Spinal cord (tissue), 10 donors: ENCODE measurements around the gene TECTB. TPM values are rescaled to one million over a fixed set of nuclear protein-coding genes. Genes with fewer than 3 reads are reported as not detected.

Source experiments
- DNase-seq, 6 donors: peaks; one replicate each; pipeline versions ENCODE4 v3.0.0 to v3.0.0-alpha.2; 2013 to 2015; ENCODE audit warnings: low spot score in 6 of 6, low read depth in 4 of 6
- H3K27ac ChIP-seq: one replicate; pipeline ENCODE4 v1.5.1; 2013; ENCODE audit warnings: low read depth, low read length, control low read depth
- H3K27me3 ChIP-seq: one replicate; pipeline ENCODE4 v1.6.1; 2013; ENCODE audit warnings: low read length; ENCODE audit not compliant: control insufficient read depth, insufficient read depth
- H3K36me3 ChIP-seq: one replicate; pipeline ENCODE4 v1.6.1; 2013; ENCODE audit warnings: low read length; ENCODE audit not compliant: control insufficient read depth, insufficient read depth
- H3K4me1 ChIP-seq: one replicate; pipeline ENCODE4 v1.6.1; 2013; ENCODE audit warnings: low read length; ENCODE audit not compliant: control insufficient read depth, insufficient read depth
- H3K4me3 ChIP-seq: one replicate; pipeline ENCODE4 v1.5.1; 2013; ENCODE audit warnings: low read depth, low read length, control low read depth
- H3K9me3 ChIP-seq: one replicate; pipeline ENCODE4 v1.6.1; 2013; ENCODE audit warnings: low read length; ENCODE audit not compliant: control insufficient read depth, insufficient read depth
- WGBS: methylation state at CpG from one replicate; pipeline ENCODE4 v1.1.5; 2013; ENCODE audit warnings: missing lambda C conversion rate; ENCODE audit not compliant: insufficient coverage; 5-methylcytosine and 5-hydroxymethylcytosine counted together
- long read RNA-seq, 4 donors: transcript quantifications; one replicate each; lab custom pipeline, GENCODE V29; 2026
- polyA plus RNA-seq, 2 donors: library from polyadenylated mRNA; unstranded; fragments of 120-200 nt; gene quantifications; one replicate each; pipeline ENCODE4 v1.2.1, GENCODE V29; 2013; ENCODE audit not compliant: insufficient read length in 2 of 2
- total RNA-seq, 2 donors: library from RNA; depleted of rRNA in 1 of 2; stranded (reverse); fragments of 120-200 nt in 1 of 2; fragments of >200 nt in 1 of 2; gene quantifications; one replicate each; pipeline versions ENCODE4 v1.2.3 to v1.2.4, GENCODE V29; 2013 to 2014
- donor health status: healthy.

The TECTB gene
- under 1 TPM; 0.30 to 0.77 TPM for total RNA-seq
- 1 to 10 TPM; 1.3 to 2.8 TPM for polyA plus RNA-seq
- long read RNA-seq, donor 1, partial matches to known transcripts: 0 of 1 reads
- long read RNA-seq, donor 1, other reads (novel, unspliced or antisense): 0 of 1 reads
- long read RNA-seq, donor 2: 0 reads
- long read RNA-seq, donor 3, partial matches to known transcripts: 0 of 1 reads
- long read RNA-seq, donor 3, other reads (novel, unspliced or antisense): 0 of 1 reads
- long read RNA-seq, donor 4: 0 reads

- H3K27me3 ChIP-seq: no peaks in the 10 kb centered on the region
- no peak within 1 kb of the TSS for H3K27ac ChIP-seq
- no peaks in the 10 kb centered on the region for H3K36me3 ChIP-seq
- 52% methylated on average over 6 of the region's 6 CpGs for WGBS
- peaks cover 1% of the 10 kb centered on the region for H3K9me3 ChIP-seq
- no peak for DNase-seq
- H3K4me1 ChIP-seq: peaks cover 8% of the 10 kb centered on the region
- H3K4me3 ChIP-seq: no peak within 1 kb of the TSS
Observed at GRCh38 chr10:112283100-112283499, at the start of gene TECTB. Gene TECTB, plus strand, starts transcription at chr10:112283400. Its CDS starts 335 bp downstream, at chr10:112283735.

- 96% methylated on average over 6 of the region's 7 CpGs for WGBS
- Histone ChIP-seq H3K36me3 (no peaks in the 10 kb centered on the region), H3K27me3 (no peaks in the 10 kb centered on the region), H3K9me3 (peaks cover 3% of the 10 kb centered on the region), H3K27ac (no peak overlapping the region), H3K4me3 (no peak overlapping the region), H3K4me1 (peaks cover 2% of the 10 kb centered on the region)
- DNase-seq: no peak
Observed at GRCh38 chr10:112235141-112235540, 48.1 kb upstream of the TECTB start.

- no peaks in the 10 kb centered on the region for H3K4me1 ChIP-seq
- no CpG with 5 or more reads among the region's 4 CpGs for WGBS
- no peak for DNase-seq
- H3K27ac ChIP-seq: no peak overlapping the region
- H3K36me3 ChIP-seq: no peaks in the 10 kb centered on the region
- no peak overlapping the region for H3K4me3 ChIP-seq
- H3K9me3 ChIP-seq: peaks cover 4% of the 10 kb centered on the region
- H3K27me3 ChIP-seq: no peaks in the 10 kb centered on the region
Observed at GRCh38 chr10:112235920-112236319, 47.3 kb upstream of the TECTB start.

- peaks cover 4% of the 10 kb centered on the region for H3K9me3 ChIP-seq
- WGBS: 96% methylated on average over 2 of the region's 3 CpGs
Observed at GRCh38 chr10:112236486-112236885, 46.7 kb upstream of the TECTB start.

GRCh38 chr10:112239347-112239746 is 43.9 kb upstream of the TECTB start:
- H3K4me3 ChIP-seq: no peak overlapping the region
- H3K27me3 ChIP-seq: no peaks in the 10 kb centered on the region
- no peak overlapping the region for H3K27ac ChIP-seq
- WGBS: 93% methylated on average over 4 of the region's 5 CpGs
- no peaks in the 10 kb centered on the region for H3K4me1 ChIP-seq
- H3K9me3 ChIP-seq: peaks cover 4% of the 10 kb centered on the region
- no peak for DNase-seq
- no peaks in the 10 kb centered on the region for H3K36me3 ChIP-seq

More at GRCh38 chr10:112236486-112236885, 46.7 kb upstream of the TECTB start:
- no peak for DNase-seq
- H3K27ac ChIP-seq: no peak overlapping the region
- no peaks in the 10 kb centered on the region for H3K36me3 ChIP-seq
- H3K4me3 ChIP-seq: no peak overlapping the region
- no peaks in the 10 kb centered on the region for H3K4me1 ChIP-seq
- no peaks in the 10 kb centered on the region for H3K27me3 ChIP-seq

- no peak overlapping the region for H3K27ac ChIP-seq
- H3K36me3 ChIP-seq: no peaks in the 10 kb centered on the region
- WGBS: 90% methylated on average over 13 of the region's 13 CpGs
- DNase-seq: no peak
- H3K4me1 ChIP-seq: no peaks in the 10 kb centered on the region
- H3K4me3 ChIP-seq: no peak overlapping the region
- no peaks in the 10 kb centered on the region for H3K27me3 ChIP-seq
- H3K9me3 ChIP-seq: peaks cover 4% of the 10 kb centered on the region
Observed at GRCh38 chr10:112240441-112240840, 42.8 kb upstream of the TECTB start.

- Histone ChIP-seq H3K4me1 (no peaks in the 10 kb centered on the region), H3K27me3 (no peaks in the 10 kb centered on the region), H3K4me3 (no peak overlapping the region), H3K9me3 (peaks cover 4% of the 10 kb centered on the region), H3K36me3 (no peaks in the 10 kb centered on the region), H3K27ac (no peak overlapping the region)
- WGBS: 43% methylated on average over 2 of the region's 2 CpGs
- no peak for DNase-seq
Observed at GRCh38 chr10:112241651-112242341, 41.4 kb upstream of the TECTB start.

GRCh38 chr10:112242769-112243168 is 40.4 kb upstream of the TECTB start:
- 94% methylated on average over 2 of the region's 2 CpGs for WGBS
- Histone ChIP-seq H3K4me1 (no peaks in the 10 kb centered on the region), H3K4me3 (no peak overlapping the region), H3K27ac (no peak overlapping the region), H3K9me3 (peaks cover 4% of the 10 kb centered on the region), H3K27me3 (no peaks in the 10 kb centered on the region), H3K36me3 (no peaks in the 10 kb centered on the region)
- DNase-seq: no peak

GRCh38 chr10:112243713-112244112 is 39.5 kb upstream of the TECTB start:
- H3K27ac ChIP-seq: no peak overlapping the region
- no peaks in the 10 kb centered on the region for H3K27me3 ChIP-seq
- H3K4me1 ChIP-seq: no peaks in the 10 kb centered on the region
- no peaks in the 10 kb centered on the region for H3K36me3 ChIP-seq
- no peak for DNase-seq
- H3K9me3 ChIP-seq: peaks cover 5% of the 10 kb centered on the region
- no peak overlapping the region for H3K4me3 ChIP-seq
- WGBS: 100% methylated on average over 2 of the region's 6 CpGs

GRCh38 chr10:112244197-112244596 is 39.0 kb upstream of the TECTB start:
- Histone ChIP-seq H3K36me3 (no peaks in the 10 kb centered on the region), H3K4me3 (no peak overlapping the region), H3K27ac (no peak overlapping the region), H3K9me3 (peaks cover 7% of the 10 kb centered on the region), H3K27me3 (no peaks in the 10 kb centered on the region), H3K4me1 (no peaks in the 10 kb centered on the region)
- DNase-seq: no peak
- no CpG with 5 or more reads among the region's 2 CpGs for WGBS
